IgD-negative memory B cell (primary cell): ENCODE measurements around the gene SCUBE2. TPM values are rescaled to one million over a fixed set of nuclear protein-coding genes. Genes with fewer than 3 reads are reported as not detected.
"Not testable (repeated sequence)": the region's sequence is repeated elsewhere in the genome, so short reads cannot be mapped to it uniquely, and the experiment has no call there.

Experiments used
- H3K27ac Mint-ChIP-seq, 3 donors: one replicate each; pipeline ENCODE4 v1.8.0; 2020 to 2022; ENCODE audit warnings: mild to moderate bottlenecking in 3 of 3, mixed read lengths in 3 of 3, moderate library complexity in 1 of 3
- H3K27me3 Mint-ChIP-seq: one replicate; pipeline ENCODE4 v1.8.0; 2021; ENCODE audit warnings: mixed read lengths
- H3K36me3 Mint-ChIP-seq: one replicate; pipeline ENCODE4 v1.8.0; 2020; ENCODE audit warnings: mild to moderate bottlenecking, mixed read lengths
- H3K4me1 Mint-ChIP-seq, 3 donors: one replicate each; pipeline ENCODE4 v1.8.0; 2020 to 2022; ENCODE audit warnings: mixed read lengths in 3 of 3, mild to moderate bottlenecking in 1 of 3
- H3K4me3 Mint-ChIP-seq, 4 donors: one replicate each; pipeline ENCODE4 v1.8.0; 2020 to 2022; ENCODE audit warnings: mild to moderate bottlenecking in 4 of 4, mixed read lengths in 4 of 4, moderate library complexity in 3 of 4
- H3K9me3 Mint-ChIP-seq, 3 donors: one replicate each; pipeline ENCODE4 v1.8.0; 2020 to 2021; ENCODE audit warnings: mixed read lengths in 3 of 3, mild to moderate bottlenecking in 1 of 3
- polyA plus RNA-seq: library from polyadenylated mRNA; unstranded; fragments of 300-500 nt; fragmentation: Illumina TruSeq; gene quantifications from one replicate; pipeline ENCODE4 v1.2.3, GENCODE V29; 2021

The SCUBE2 gene
- polyA plus RNA-seq, 1 donor from 2014 or later: not detected

DNA sequence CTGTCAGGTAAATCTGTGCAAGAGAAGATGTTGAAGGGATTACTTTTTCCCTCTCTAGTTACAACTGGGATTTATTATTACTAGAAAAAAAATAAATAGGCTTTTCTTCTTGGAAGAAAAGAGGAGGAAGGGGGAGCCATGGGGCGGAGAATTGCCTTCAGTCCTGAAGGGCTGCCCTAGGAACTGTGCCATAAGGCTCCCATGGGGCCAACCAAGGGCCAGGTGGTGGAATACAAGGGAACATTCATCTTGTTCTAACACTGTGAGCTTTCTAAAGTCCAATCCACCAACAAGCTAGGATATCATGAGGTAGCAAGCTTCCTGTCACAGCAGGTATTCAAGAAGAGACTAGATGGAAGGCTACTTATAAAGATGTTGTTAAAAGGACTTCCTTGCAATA is 62.8 kb downstream of the SCUBE2 start:
- Mint-ChIP-seq H3K4me3 (no peak overlapping the region), H3K27me3 (no peaks in the 10 kb centered on the region), H3K4me1 (no peaks in the 10 kb centered on the region), H3K27ac (no peak overlapping the region), H3K9me3 (no peaks in the 10 kb centered on the region), H3K36me3 (no peaks in the 10 kb centered on the region)

DNA sequence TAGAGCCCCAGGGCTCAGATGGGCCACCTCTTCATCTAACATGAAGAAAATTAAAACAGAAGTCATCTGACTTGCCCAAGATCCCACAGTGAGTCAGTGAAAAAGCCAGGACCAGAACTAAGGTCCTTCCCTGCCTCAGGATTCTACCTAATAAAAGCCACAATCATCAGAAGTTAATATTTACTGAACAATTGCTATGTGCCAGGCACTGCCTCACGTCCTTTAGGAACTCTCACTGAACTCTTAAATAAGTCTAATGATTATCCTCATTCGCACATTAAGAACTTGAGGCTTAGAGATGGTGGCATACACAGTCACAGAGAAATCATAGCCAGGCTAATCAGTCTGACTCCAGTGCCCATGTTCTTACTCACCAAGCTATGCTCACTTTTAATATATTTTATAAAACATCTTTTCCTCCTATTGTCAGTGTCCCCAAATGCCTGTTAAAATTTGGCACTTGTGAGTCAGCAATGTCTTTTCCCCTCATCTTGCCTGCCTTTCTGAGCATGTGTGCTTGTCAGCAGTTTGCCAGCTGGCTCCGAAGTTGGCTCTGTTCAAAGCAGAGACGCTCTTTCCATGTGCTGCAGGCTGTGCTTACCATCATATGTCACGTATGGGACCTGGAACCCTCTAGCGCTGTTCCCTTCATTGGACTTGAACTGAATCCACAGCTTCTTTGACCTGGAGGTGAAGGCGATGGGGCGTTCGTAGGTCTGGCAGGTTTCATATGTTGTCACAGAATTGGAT is 66.1 kb downstream of the SCUBE2 start:
- H3K36me3 Mint-ChIP-seq: no peaks in the 10 kb centered on the region
- H3K4me1 Mint-ChIP-seq: no peaks in the 10 kb centered on the region
- H3K27ac Mint-ChIP-seq: no peak overlapping the region

DNA sequence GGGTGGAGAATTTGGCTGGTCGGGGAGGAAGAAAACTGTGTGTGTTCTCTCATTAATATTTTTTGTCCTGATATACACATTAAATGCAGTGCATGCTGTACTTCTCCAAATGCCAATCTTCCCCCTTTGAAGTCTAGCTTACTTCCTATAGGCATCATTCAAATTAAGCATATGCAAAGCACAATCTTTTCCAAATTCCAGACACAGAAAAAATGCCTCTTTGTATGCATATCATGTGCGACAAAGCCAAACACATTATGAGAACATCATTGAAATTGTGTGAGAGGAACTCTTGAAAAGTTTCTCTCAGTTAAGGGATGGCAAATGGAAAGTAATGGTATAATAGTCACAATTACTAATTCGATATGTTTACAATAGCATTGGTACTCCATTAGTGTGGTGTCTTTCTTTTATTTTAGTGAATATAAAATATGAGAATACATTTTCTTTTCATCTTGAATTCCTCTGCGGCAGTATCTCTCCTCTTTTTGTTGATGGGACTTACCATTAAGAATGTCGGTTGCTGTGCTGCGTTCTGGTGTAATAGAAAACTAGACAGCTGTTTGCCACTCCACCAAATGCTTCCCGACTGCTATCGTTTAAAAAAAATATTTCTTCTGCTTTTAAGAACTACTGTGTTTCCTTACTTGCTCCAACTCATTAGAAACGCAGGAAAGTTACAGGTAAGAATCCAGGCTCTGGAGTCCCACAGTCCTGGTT is 68.3 kb downstream of the SCUBE2 start:
- Mint-ChIP-seq H3K27me3 (peaks cover 5% of the 10 kb centered on the region), H3K4me3 (no peak overlapping the region), H3K36me3 (no peaks in the 10 kb centered on the region), H3K4me1 (peaks cover 0 to 1% (median under 1%) of the 10 kb centered on the region in 3 donors), H3K27ac (no peak overlapping the region), H3K9me3 (no peaks in the 10 kb centered on the region)

More for the DNA sequence above, 66.1 kb downstream of the SCUBE2 start:
- no peak overlapping the region for H3K4me3 Mint-ChIP-seq
- no peaks in the 10 kb centered on the region for H3K9me3 Mint-ChIP-seq
- peaks cover 5% of the 10 kb centered on the region for H3K27me3 Mint-ChIP-seq

DNA sequence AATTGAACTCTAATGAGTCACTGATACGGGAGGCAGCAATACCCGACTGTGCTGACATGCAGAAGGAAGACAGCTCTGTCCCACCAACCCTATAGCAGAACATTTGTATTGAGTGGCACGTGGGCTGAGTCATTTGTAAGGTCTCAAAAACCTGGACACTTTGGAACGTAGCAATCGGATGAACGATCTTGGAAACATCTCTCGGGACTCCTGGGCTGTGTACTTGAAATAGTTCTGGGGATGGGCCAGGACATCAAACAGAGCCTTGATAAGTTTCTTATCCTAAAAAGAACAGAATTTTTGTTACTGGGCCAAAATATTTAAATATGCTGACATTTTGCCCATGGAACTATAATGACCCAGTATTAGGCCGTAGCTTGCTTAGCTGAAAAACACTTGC is 70.5 kb downstream of the SCUBE2 start:
- H3K27ac Mint-ChIP-seq: no peak overlapping the region
- H3K36me3 Mint-ChIP-seq: no peaks in the 10 kb centered on the region
- peaks cover 5% of the 10 kb centered on the region for H3K27me3 Mint-ChIP-seq
- H3K4me1 Mint-ChIP-seq: peaks cover 0 to 2% (median 1%) of the 10 kb centered on the region in 3 donors
- no peaks in the 10 kb centered on the region for H3K9me3 Mint-ChIP-seq
- H3K4me3 Mint-ChIP-seq: no peak overlapping the region

DNA sequence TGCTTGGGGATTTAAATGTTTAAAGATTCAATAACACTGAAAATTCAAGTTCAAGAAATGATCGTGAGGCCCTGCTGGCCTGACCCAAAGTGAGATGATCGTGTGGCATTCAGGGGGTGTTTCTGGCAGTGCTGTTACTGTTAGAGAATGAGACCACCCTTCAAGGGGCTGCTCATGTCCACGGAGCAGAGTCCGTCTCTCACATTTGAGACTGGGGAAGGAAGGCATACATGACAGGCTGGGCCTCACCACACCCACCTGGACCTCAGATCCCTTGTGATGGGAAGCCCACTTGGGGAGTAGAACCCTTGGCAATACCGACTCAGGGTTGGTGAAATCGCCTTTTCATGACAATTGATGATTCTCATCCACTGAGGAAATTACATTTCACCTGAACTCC is 71.5 kb downstream of the SCUBE2 start:
- Mint-ChIP-seq H3K36me3 (no peaks in the 10 kb centered on the region), H3K9me3 (no peaks in the 10 kb centered on the region), H3K27ac (no peak overlapping the region), H3K4me1 (peaks cover 0 to 3% (median 1%) of the 10 kb centered on the region in 3 donors), H3K27me3 (peaks cover 8% of the 10 kb centered on the region), H3K4me3 (peak overlapping the region in 1 of 4 donors; percentile 20)

DNA sequence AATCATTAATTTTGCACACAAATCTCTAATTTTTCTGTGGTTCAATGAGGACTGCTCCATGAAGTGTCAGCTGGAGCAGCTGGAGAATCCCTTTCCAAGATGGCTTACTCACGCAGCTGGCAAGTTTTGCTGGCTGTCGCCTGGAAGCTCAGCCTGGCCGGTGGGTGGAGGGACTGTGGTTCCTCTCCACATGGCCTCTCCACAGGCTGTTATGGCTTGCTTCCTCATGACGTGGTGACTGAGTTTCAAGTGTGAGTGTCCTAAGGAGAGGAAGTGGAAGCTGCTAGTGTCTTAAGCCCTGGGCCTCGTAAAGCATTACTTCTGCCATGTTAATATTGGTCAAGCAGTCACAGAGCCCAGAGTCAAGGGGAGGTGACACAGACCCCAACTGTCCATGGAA is 73.6 kb downstream of the SCUBE2 start:
- Mint-ChIP-seq H3K36me3 (no peaks in the 10 kb centered on the region), H3K4me1 (peaks cover 0 to 3% (median 1%) of the 10 kb centered on the region in 3 donors), H3K9me3 (peaks cover 0 to 2% (median 2%) of the 10 kb centered on the region in 3 donors), H3K4me3 (no peak overlapping the region), H3K27me3 (peaks cover 11% of the 10 kb centered on the region), H3K27ac (no peak overlapping the region)

DNA sequence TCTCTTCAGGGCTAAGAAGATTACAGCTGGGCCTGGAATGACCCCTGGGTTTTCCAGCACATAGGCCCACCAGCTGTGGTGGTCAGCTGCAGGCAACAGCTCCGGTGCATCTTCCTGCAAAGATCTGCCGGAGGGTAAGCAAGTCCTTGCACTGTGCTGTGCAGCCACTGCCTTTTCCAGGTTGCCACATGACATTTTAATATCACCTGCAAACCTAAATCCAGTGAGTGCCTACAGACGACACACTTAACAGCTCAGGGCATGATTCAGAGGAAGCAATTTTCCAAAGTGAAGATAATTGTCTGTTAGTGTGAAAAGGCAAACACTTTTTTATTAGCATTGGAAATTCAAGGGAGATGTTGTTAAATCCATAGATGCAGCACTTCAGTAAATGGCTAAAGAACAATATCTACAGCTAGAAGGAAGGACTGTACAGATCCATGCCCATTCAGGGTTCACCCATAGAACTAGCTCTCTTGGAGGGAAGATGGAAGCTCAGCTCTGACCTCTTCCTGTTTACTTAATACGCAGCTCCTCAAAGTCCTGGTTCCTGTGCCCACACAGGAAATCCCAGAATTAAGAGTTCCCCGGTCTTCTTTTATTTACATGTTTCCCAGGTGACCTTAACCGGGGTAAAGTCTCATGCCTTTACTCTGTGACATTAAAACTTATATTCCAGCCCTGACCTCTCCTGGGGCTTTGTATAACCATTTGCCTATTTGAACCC is 74.3 kb downstream of the SCUBE2 start:
- Mint-ChIP-seq H3K36me3 (peaks cover under 1% of the 10 kb centered on the region), H3K27me3 (peaks cover 6% of the 10 kb centered on the region), H3K27ac (no peak overlapping the region), H3K4me1 (peaks cover 0 to 3% (median 1%) of the 10 kb centered on the region in 3 donors), H3K9me3 (peaks cover 0 to 2% (median 2%) of the 10 kb centered on the region in 3 donors), H3K4me3 (no peak overlapping the region)

DNA sequence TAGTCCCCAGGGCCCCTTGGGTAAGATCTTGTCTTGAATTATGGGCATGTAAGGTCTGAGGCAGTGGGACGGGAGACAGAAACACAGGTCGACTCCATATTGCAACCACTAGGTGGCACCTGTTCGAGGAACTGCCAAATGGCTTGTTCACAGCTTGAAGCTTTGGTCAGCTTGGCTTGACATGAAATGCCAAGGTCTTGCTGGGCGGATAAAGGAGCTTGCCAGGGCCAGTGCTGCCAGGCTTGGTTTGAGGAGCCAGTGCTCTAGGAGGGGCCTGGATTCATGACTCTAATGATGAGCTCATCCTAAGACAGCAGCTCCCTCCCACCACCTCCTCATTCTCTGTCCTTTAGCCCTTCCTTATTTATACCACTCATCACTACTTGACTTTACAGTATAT is 75.7 kb downstream of the SCUBE2 start:
- H3K36me3 Mint-ChIP-seq: peaks cover 2% of the 10 kb centered on the region
- H3K27me3 Mint-ChIP-seq: peaks cover 6% of the 10 kb centered on the region
- H3K4me3 Mint-ChIP-seq: no peak overlapping the region
- H3K4me1 Mint-ChIP-seq: peaks cover 0 to 3% (median 1%) of the 10 kb centered on the region in 3 donors
- H3K27ac Mint-ChIP-seq: no peak overlapping the region
- H3K9me3 Mint-ChIP-seq: peaks cover 0 to 2% (median 2%) of the 10 kb centered on the region in 3 donors

DNA sequence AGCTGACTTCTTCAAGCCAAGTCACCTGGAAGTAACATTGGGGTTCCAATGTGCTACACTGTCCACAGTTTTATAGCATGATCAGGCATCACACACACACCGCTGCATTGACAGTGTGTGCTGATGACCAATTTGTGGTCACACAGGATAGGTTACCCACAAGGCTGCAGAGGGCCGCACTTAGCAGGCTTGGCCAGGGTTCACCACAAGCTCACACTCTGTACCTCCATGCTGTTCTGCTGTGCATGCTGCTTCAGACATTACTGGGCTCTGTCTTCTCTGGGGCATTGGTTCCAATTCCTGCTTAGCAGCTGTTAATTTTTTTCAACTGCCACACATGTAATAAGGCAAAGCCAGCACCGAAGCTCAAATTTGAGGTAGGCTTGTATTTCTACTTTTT is 76.6 kb downstream of the SCUBE2 start:
- Mint-ChIP-seq H3K4me1 (peaks cover 0 to 3% (median 1%) of the 10 kb centered on the region in 3 donors), H3K27ac (no peak overlapping the region)

DNA sequence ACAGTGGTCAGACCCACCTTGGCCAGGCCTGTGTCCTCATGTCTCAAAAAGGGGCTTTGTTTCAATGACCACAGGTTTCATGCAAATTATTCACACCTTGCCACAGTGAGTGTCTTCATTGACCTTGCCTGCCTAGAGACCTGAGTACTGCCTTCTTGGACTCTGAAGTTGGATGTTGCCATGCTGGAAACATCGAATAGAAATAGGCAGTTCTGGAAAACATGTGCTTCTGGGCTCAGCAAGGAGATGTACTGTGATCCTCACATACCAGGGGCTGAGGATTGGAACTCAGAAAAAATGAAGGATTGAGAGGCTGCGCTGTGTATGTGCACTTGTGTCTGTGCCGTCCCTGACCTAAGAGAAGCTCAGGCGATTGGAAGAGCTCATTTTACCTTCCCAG is 78.0 kb downstream of the SCUBE2 start:
- peaks cover 2% of the 10 kb centered on the region for H3K36me3 Mint-ChIP-seq
- H3K27me3 Mint-ChIP-seq: peaks cover 6% of the 10 kb centered on the region
- no peak overlapping the region for H3K27ac Mint-ChIP-seq
- H3K4me1 Mint-ChIP-seq: peaks cover 0 to 3% (median 1%) of the 10 kb centered on the region in 3 donors
- H3K4me3 Mint-ChIP-seq: no peak overlapping the region
- peaks cover 0 to 4% (median 2%) of the 10 kb centered on the region in 3 donors for H3K9me3 Mint-ChIP-seq

More for the DNA sequence above, 76.6 kb downstream of the SCUBE2 start:
- Mint-ChIP-seq H3K36me3 (peaks cover 2% of the 10 kb centered on the region), H3K4me3 (no peak overlapping the region), H3K27me3 (peaks cover 6% of the 10 kb centered on the region), H3K9me3 (peaks cover 0 to 4% (median 2%) of the 10 kb centered on the region in 3 donors)

DNA sequence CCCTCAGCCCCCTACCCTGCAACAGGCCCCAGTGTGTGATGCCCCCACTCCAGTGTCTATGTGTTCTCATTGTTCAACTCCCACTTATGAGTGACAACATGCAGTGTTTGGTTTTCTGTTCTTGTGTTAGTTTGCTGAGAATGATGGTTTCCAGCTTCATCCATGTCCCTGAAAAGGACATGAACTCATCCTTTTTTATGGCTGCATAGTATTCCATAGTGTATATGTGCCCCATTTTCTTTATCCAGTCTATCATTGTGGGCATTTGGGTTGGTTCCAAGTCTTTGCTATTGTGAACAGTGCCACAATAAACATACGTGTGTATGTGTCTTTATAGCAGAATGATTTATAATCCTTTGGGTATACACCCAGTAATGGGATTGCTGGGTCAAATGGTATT is 81.9 kb downstream of the SCUBE2 start:
- H3K9me3 Mint-ChIP-seq, H3K4me1 Mint-ChIP-seq, H3K27ac Mint-ChIP-seq, H3K36me3 Mint-ChIP-seq, H3K4me3 Mint-ChIP-seq: not testable (repeated sequence)
- peaks cover 11% of the 10 kb centered on the region for H3K27me3 Mint-ChIP-seq

DNA sequence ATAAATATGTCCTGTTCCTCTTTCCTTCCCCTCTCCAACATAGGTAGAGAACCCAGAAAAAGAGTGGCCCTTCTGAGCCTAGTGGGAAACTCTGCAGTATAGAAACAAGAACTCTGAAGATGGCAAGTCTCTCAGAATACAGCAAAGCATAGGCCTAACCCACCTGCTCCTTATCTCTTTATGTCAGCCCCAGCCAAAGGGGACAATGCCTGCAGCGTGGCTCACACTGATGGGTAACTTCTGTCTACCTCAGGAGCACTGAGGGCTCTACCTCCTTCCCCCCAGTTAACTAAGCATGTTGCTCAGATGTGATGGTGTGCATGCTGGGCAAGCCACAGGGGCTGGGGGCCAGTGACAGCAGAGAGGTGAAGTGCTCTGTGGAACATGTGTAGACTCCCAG is 82.7 kb downstream of the SCUBE2 start:
- Mint-ChIP-seq H3K4me1 (peaks cover 0 to 5% (median 3%) of the 10 kb centered on the region in 3 donors), H3K27ac (no peak overlapping the region), H3K4me3 (peak overlapping the region in 2 of 4 donors; percentile 5 to 9), H3K9me3 (peaks cover 0 to 4% (median 2%) of the 10 kb centered on the region in 3 donors), H3K27me3 (peaks cover 11% of the 10 kb centered on the region), H3K36me3 (peaks cover 2% of the 10 kb centered on the region)

DNA sequence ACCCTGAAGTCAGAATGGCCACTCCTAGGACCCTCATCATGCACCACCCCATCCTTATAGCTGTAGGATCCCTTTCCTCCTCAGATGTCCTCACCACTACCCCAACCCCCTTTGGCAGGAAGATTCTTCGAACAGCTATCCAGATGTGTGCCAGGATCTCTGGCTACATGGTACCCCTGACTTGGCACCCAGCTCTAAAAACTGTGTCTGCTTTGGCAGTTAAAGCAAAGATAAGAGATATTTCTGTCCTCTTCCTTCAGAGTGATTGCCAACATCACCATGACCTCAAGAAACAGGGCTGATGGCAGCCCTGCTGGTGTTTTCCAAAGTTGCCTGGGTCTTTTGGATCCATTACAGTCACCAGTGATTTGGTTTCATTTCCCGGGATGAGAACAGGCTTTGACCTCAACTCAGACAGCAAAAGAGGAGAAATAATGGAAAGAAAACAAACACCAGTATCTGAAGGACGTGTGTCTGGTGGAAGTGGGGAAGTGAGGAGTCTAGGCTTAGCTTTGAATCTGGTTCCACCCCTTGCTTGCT is 83.3 kb downstream of the SCUBE2 start:
- peaks cover 3 to 8% (median 3%) of the 10 kb centered on the region in 3 donors for H3K4me1 Mint-ChIP-seq
- H3K27ac Mint-ChIP-seq: no peak overlapping the region
- peak overlapping the region in 1 of 4 donors; percentile 5 for H3K4me3 Mint-ChIP-seq
- peaks cover 2% of the 10 kb centered on the region for H3K36me3 Mint-ChIP-seq
- H3K9me3 Mint-ChIP-seq: peaks cover 0 to 4% (median 2%) of the 10 kb centered on the region in 3 donors
- peaks cover 13% of the 10 kb centered on the region for H3K27me3 Mint-ChIP-seq

DNA sequence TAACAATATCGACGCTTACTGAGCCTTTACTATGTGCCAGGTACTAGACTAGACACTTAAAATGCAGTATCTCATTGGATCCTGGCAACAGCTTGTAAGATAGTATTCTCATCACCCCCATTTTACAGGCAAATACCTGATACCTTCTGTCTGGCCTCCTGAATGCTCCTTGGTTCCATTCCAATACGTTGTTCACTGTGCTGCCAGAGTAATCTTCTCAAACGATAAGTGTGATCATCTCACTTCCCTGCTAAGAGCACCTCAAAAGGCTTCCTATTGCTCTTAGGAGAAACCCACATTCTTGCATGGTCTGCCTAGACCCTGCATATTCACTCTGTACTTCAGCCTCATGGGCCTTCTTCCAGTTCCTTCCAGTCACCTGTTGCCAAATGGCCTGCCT is 86.3 kb downstream of the SCUBE2 start:
- peaks cover 0 to 1% (median 0%) of the 10 kb centered on the region in 3 donors for H3K9me3 Mint-ChIP-seq
- no peaks in the 10 kb centered on the region for H3K36me3 Mint-ChIP-seq
- H3K4me3 Mint-ChIP-seq: peak overlapping the region; percentile 21 to 72 (median 54)
- H3K27ac Mint-ChIP-seq: peak overlapping the region in 1 of 3 donors; percentile 53
- peaks cover 32% of the 10 kb centered on the region for H3K27me3 Mint-ChIP-seq
- H3K4me1 Mint-ChIP-seq: peaks cover 3 to 9% (median 4%) of the 10 kb centered on the region in 3 donors
